GM21423 (cell line): ENCODE data around the gene ATG12.
"Not testable (repeated sequence)": the region's sequence is repeated elsewhere in the genome, so short reads cannot be mapped to it uniquely, and the experiment has no call there.

ENCODE experiments used
- ATAC-seq: cut with Tn5 transposase; IDR thresholded peaks from one replicate; pipeline ENCODE4 v1.9.1; 2021; ENCODE audit warnings: mild to moderate bottlenecking, moderate library complexity; ENCODE audit not compliant: unreplicated experiment

Gene ATG12

DNA sequence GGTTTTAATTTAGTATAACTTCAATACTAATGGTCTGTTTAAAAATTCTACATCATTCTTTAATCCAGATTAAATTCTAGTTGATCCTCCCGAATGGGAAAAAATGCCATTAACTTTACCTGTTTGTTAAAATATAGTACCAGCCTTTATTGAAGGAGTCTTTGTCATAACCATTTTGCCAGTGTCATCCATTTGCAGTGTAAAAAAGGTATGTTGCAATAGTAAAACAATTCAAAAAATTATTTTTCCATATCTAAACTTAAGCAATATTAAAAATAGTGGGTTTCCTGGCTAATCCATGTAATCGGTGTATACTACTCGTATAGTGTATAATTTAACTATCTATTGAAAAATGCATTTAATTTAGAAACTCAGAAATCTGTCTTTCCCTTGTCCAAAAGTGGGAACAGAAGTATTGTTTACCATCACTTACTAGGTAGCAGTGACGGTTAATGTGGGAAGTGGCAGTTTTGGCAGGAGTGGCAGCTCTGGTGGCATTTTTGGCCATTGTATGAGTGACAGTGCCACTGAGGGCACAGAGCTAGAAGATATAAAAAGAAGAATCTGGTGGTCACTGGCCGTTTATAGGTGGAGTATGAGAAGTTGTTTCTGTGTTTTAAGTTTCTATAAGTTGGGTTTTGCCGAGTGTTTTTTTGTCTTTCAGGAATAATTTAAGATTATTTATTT is 2.2 kb upstream of the ATG12 start:
- ATAC-seq, result no peak

DNA sequence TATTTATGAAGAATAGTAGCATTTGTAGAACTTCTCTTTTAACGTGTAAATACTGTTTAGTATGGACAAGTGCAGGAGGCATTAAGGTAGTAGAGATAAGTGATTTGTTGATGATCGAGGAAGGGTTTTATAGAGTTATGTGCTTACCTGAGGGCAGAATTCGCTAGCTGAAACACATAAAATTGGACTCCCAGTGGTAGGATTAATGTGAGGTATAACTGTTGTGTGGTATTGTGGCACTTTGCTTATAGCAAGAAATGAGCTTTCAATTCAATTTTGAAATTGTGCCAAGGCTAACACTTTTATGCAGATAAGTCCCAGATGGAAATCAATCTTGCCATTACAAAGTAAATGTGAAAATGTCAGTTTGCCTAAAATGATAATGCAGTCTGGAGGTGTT is 1.6 kb upstream of the ATG12 start:
- ATAC-seq, result no peak

DNA sequence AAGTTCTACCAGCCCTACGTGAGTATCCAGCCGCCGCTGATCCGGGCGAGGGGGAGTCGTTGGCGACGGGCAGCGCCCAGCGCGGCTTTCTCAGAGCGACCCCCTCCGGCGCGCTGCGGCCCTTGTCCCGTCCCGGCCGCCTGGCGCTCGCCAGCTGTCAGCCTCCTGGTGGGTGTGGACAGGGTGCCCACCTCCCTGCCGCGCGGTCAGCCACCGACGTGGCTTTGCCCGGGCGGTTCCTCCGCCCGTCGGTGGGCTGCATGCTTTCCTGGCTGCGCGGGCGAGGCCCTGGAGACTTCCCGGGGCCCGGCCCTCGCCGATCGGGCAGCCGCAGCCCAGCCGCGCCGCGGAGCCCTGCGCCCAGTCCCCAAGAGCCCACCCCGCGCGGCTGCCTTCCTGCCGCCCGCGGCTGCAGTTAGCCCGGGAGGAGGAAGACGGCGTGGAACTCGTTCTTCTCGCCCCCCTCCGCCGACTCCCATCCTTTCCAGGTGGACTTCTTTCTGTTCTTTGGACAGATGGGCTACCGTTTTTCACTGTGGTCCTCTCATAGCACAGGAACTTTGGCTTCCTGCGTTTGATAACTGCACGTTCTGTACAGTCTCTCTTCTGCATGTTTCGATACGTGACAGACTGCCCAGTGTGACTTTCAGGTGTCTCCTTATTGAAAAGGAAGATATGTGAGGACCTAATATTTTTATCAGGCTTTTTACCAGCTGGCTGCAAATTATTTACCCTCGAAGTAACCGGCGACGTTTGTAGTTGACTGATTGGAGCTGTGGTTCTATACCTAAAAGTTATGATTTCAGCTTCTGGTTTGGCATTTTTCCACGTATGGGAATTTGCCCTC is 947 bp upstream of the ATG12 start:
- ATAC-seq, result peak; percentile 27

DNA sequence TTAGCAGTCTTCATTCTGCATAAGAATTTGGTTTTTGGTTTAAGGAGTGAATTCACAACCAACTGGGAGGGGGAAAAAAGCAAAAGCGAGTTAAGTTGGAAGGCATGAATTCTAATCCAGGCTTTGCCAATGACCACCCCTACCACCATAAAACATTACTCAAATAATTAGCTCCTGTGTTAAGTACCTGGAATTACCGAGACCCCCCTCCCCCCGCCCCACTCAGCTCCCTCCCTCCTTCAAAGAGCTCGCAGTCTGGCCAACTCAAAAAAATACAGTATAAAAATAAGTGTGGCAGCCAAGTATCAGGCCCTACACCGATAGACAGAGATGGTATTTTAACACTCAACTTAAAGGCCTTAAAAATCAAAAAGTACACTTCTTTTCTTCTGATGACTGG is 492 bp downstream of the ATG12 start:
- no peak for ATAC-seq

DNA sequence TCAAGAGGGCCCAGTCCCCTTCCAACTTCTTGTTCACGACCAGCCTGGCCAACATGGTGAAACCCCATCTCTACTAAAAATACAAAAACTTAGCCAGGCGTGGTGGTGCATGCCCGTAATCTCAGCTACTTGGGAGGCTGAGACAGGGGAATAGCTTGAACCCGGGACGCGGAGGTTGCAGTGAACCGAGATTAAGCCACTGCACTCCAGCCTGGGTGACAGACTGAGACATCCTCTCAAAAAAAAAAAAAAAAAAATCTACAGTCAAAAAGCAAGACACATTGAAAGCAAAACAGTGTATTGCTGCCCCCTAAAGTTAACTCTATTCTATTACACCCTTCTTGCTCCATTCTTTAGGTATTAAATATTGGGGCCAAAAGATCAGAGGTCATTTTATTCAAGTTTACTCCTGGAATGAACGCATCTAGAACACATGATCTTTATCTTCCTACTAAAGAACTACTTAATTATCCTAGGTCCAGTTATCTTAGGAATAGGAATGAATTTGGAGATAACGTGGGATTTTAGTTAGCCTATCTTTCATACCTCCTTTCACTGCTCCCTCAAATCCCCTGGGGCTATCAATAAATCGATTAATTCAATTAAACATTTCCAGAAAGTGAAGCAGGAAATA is 2.4 kb downstream of the ATG12 start:
- ATAC-seq, result peak; percentile 14

DNA sequence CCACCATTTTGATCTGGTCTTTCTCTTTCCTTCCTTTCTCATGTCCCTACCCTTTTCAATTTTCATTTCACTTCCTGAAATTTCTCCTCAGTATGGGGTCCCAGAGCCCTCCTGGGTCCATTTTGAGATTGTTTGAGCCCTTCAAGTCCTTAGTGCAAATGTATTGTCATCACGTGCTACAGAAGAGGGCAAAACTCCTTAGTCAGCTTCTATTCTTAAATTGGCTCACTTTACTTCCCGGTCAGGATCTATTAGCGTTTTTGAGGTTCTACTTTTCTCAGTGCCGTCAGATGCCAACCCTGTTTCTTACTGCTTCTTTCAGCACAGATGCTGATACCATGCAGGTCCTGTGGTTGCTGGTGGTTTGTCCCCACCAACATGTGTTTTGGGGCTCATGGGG is 5.9 kb downstream of the ATG12 start:
- no peak for ATAC-seq

- peak; percentile 89 for ATAC-seq
Measured at GRCh38 chr5:115831163-115831768, 10.1 kb downstream of the ATG12 start.

GRCh38 chr5:115829913-115830312 is 11.5 kb downstream of the ATG12 start:
- ATAC-seq, result no peak

- ATAC-seq, result no peak
Measured at GRCh38 chr5:115825948-115826347, 15.4 kb downstream of the ATG12 start.

DNA sequence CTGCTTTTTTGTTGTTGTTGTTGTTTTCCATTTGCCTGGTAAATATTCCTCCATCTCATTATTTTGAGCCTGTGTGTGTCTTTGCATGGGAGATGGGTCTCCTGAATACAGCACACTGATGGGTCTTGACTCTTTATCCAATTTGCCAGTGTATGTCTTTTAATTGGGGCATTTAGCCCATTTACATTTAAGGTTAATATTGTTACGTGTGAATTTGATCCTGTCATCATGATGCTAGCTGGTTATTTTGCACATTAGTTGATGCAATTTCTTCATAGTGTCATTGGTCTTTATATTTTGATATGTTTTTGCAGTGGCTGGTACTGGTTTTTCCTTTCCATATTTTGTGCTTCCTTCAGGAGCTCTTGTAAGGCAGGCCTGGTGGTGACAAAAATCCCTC is 16.4 kb downstream of the ATG12 start:
- not testable (repeated sequence) for ATAC-seq

DNA sequence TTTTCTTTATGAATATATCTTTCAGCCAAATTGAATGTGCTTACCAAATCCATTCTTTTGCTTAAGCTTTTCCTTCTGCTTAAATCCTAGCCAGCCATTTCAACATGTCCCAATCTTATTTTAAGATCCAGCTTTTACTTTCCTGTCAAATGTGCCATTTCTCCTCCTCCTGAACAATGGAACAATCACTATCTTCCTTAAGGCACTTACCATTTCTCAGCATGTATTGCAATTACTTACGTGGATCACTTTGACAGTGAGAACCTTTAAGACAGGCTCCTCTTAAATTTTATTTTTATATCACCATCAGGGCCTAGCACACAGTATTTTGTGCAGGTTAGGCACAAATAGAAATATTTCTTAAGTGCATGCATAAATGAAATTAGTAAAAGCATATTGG is 20.5 kb downstream of the ATG12 start:
- no peak for ATAC-seq

DNA sequence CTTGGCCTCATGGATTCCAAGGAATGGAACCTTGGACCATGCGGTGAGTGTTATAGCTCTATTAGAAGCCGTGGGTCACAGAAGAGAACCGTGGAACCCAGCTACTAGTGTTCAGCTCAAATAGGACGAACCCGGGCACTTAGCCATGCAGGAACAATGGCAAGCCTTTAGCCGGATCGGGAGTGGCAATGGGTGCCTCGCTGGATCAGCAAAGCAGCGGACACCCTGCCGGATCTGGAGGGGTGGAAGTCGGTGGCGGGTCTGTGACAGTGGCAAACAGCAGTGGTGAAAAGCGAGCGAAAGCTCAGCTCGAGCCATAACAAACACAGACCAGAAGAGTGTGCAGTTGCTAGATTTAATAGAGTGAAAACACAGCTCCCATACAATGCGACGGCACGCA is 22.5 kb downstream of the ATG12 start:
- no peak for ATAC-seq

DNA sequence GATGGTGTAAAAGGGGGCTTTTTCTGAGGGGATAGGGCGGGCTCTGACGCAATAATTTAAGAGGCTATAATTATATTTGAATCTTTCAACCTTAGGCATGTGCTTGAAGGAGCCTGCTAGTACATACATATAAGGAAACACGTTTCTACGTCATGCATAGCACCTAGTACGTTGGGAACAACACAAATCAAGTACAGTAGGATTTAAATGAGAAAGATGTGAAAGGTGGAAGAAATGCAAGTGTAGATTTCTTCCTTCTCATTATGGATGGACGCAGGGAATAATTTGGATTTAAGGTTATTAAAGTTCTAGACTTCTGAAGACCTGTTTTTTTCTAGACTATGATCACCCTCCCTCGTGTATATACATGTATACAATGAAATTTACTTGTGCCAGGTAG is 24.0 kb downstream of the ATG12 start:
- ATAC-seq, result no peak

GRCh38 chr5:115816226-115817081 is 24.9 kb downstream of the ATG12 start, which contains the start of gene CDO1:
Gene CDO1 (minus strand): TSS chr5:115816659. CDS start chr5:115816397, 262 bp downstream.
- ATAC-seq, result no peak

- ATAC-seq, result no peak
Measured at GRCh38 chr5:115815693-115816225, 25.6 kb downstream of the ATG12 start.

DNA sequence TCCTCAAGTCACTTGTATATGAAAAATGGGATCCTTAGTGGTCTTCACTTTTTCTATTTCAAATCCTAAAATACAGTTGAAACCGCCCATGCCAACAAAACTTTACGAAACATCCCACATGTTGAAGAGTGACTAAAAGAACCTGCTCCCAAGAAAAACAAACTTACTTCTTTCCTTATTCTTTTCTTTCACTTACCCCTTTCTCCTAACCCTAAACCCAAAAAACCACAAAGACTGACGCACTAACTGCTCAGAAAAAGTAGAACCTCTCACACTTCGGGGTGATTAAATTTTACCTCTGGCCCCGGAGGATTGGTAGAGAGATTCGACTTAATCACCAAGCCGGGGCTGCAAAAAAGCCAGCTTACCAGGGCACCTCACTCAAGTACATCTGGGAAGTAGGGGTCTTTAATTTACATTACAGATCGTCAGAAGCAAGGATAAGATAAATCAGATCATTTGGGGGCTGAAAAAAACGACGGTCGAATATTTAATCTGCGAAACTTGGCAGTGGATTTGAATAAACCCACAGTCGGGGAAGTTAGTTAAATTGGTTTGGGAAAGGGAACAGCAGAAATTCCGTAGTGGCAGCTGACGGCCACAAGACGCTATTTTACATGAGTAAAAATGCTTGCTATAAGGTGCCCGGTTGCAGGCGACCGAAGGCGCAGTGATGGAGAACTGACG is 26.2 kb downstream of the ATG12 start:
- ATAC-seq, result no peak

DNA sequence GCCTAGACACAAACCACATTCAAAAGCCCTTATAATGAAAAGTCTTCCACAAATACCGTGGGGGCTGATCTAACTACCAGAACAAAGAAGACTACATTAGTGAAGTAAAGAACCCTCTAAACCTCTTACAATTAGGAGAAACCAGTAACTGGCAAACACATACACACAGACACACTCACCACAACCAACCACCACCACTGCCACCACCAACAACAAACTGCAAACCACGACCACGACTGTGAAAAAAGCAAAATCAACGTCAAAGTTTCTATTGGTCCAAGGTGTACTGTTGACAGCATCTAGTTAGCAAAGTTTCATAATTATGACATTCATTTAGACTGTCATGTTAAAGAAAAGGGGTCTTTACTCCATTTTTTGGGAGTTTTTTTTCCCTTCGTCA is 27.6 kb downstream of the ATG12 start:
- no peak for ATAC-seq

- ATAC-seq, result no peak
Measured at GRCh38 chr5:115812372-115812771, 29.0 kb downstream of the ATG12 start.

DNA sequence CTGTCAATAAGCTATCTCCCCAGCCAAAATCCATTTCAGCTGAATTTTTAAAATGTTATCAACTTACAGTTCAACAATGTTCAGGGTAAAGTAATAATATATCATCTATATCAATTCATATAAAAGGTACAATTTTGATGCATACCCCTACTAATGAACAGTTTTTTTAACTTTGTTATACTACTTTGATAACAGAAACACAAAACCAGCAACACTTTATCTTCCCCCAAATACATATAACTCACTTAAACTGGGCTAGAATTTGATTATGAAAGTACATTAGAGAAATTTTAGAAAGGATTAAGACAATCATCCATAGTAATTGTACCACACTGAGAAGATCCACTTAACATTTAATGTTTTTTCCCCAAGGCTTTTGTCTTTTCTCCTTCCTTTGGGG is 30.0 kb downstream of the ATG12 start:
- ATAC-seq, result no peak

DNA sequence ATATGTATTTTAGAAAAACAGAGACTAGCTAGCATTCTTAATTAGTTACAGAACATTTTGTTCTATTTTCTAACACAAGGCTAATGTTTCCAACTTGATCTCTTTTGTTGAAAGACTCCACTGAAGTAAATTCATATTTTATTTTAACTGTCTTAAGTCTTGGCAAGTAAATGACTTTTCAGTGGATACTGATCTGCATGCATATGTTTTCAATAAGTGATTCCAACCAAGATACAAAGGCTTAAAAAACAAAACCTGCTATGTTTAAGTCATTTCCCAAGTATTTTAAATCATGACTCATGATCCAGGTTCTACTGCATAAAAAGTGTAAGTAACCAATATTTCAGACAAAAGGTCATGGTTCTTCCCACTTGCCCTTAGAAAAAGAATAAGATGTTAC is 30.6 kb downstream of the ATG12 start:
- ATAC-seq, result no peak
